Endometrium (tissue), 2 donors: ENCODE results near the gene TFEB.

Source experiments
- FAIRE-seq: peaks from 2 replicates; lab custom pipeline; 2012; peaks lifted over from hg19 to GRCh38; lab: Jason Lieb, UNC
- donor health status: control.
- donor health status: control.

The TFEB gene

DNA sequence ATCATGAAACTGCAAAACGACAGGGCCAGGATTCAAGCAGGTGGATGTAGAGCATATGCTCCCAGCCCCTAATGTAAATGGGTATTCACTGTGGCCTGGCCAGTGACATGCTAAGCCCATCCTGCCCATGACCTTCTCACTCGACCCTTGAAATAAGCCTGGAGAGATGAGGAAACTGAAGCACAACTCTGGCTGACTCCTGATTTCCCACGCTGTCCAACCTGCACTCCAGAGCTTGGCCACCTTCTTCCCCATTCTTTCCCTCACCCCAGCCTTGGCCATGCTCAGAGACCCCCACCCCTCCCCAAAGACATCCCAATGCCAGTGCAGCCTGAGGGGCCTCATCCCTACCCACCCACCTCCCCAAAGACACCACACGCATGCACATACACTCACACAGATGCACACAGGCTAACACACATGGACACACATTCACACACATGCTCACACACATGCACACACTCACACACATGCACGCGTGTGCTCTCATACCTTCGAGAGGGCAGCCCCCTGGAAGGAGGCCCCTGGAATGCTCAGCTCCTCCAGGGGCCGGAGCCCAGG lies 12.4 kb downstream of the TFEB start:
- no peak for FAIRE-seq

DNA sequence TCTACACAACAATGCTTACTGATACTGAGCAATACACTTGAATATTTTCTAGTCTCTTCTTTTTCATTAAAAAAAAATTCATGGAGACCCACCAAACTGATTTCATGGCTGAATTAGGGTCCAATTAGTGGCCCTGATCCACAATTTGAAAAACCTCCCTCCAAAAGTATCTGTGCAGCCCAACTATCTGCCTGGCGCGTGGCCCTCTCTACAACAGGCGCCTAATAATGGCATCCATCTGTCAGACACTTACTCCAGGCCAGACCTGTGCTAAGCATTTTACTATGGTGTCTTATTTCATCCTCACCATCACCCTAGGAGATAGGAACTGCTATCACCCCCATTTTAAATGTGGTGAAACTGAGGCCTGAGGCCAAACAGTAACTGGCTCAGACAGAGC lies 14.0 kb downstream of the TFEB start:
- no peak for FAIRE-seq

DNA sequence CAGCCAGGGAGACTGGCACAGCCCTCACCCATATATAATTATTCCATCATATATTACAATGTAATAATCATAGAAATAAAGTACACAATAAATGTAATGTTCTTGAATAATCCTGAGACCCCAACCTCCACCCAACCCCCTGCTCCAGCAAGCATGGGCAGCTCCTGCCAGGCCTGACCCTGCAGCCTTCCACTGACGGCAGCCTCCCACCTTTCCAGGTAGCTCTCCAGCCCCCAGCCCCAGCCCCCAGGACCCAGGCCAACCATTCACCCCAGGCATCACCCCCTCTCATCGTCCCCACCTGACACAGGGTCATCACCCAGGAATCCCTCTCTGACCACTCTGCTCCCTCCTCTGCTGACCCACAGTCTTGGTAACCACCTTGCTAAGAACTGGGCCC lies 14.6 kb downstream of the TFEB start:
- no peak for FAIRE-seq

DNA sequence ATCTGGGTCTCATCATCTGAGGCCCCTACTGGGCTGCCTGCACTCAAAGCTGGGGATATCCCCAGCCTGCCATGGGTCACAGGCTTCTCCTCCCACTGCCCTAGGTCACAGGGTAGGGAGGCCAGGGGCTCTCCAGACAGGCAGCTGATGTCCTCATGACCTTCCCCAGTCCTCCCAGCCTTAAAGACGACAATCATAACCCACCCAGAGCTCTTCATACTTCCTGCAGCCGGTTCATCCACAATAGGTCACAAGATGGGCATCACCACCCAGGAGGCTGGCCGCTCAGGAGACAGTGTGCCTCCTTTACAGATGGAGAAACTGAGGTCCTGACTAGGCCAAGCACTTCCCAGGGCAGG lies 15.2 kb downstream of the TFEB start:
- no peak for FAIRE-seq

DNA sequence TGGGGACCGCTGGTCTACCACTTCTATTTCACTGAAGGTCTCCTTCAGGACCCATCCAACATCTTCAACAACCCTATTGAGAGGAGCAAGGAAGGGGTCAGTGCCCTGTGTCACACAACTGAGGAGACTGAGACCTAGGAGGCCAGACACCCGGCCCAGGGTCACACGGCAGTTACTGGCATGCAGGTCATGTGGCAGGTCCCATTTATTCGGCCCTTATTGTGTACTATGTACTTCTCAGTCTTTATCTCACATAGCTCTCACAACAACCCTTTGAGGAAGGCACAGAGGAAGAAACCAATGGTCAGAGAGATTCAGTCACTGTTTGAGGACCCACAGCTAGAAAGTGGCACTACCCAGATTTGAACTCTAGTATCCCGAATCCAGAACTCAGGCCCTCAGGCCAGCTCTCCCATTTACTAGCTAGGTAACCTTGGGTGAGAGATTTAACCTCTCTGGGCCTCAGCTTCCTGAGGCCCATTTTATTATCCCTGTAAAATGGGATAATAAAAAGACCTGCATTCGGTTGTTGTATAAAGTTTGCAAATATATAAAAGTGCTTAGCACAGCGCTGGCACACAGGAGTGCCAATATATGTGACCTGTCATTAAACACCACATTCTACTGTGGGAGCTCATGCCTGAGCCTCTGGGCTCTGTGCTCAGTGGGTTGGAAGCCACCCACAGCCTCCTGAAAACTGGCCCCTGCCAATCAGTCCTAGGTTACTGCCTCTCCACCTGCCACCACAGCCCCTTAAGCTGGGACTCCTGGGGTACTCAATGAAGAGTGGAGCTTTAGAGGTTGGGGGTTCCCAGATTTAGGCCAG lies 15.8 kb downstream of the TFEB start:
- FAIRE-seq: no peak

DNA sequence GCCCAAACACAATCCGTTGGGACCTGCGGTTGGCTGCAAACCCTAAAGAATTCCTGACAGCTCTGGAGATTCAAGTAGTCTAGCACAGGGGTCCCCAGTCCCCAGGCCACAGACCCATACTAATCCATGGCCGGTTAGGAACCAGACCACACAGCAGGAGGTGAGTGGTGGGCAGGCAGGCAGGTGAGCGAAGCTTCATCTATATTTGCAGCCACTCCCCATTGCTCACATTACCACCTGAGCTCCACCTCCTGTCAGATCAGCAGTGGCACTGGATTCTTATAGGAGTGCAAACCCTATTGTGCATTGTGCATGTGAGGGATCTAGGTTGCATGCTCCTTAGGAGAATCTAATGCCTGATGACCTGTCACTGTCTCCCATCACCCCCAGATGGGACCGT lies 16.6 kb downstream of the TFEB start:
- no peak for FAIRE-seq

DNA sequence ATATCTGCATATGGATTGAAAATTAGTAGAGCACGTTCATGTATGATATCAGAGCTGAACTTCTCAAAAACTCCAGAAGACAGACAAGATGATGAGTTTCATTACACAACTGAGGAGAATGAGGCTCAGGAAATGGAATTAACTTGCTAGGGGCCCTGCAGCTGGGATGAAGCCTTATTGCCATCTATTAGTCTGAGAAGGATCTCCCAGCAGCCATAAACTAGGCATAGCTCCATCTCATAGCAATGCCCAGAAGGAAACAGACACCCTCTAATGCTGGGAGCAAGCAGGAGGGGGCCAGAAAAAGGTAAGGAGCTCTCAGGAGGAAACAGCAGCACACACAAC lies 18.0 kb downstream of the TFEB start:
- no peak for FAIRE-seq

DNA sequence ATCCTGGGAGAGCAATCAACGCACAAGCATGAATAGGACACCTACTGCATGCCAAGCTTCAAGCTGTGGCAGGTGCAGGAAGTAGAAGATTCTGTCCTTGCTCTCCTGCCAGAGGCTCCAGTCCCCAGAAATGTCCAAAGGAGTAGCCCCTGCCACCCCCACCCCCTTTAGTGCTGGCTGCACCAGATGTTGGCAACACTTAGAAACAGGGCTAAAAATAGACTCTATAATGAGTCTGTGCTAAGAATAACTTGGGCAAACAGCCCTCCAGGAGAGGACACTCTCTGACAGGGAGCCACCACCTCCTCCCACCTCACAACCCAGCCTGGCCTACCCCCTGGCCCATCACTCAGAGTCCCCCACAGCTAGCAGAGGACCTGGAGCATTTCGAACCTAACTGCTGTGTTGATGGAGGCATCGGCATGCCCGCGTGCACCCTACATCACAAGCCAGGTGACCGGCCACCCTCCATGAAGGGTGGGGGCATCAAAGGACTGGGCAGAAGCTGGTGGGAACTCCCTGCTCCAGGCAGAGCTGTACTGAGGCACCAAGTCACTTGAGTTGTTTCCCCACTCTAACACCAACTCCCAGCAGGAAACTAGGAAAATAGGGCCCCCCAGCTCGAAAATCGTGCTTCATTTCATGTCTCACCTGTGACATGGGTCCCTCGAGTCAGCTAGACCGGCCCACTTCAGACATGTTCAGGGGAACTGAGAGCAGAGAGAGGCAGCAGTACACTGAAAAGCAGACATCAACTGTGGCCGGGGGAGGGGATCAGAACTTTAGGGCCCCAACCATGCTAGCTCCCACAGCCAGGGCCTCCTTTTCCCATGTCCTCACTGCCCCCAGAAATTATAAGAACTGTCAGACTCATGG lies 18.7 kb downstream of the TFEB start:
- no peak for FAIRE-seq

DNA sequence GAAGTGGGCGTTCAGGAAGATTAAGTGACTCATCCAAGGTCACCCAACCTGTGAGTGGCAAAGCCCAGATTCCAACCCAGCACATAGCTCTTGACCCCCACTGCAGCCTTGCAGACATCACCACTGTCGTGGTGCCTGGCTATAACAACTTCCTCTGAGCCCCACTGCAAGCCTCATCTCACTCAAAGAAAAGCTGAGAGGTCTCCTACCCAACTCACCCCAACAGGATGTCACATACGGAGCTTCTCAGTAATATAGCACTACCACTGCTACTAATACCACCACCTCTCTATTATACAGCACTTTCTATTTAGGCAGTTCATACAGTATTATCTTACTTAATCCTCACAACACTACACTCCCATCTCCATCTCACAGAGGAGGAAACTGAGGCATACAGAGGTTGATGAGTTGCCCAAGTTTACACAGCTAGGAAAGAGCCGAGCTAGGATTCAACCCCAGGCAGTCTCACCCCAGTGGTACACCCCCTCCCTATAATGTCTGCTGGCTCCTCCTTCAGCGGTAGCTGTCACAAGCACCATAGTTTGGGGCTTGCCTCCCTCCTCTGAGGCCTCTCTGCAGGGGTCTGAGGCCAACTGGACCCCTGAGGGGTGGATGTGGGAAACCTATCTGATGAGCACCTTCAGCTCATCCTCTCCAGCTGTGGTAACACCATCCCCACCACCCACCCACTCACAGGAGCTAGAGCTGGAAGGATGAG lies 19.5 kb downstream of the TFEB start:
- no peak for FAIRE-seq

DNA sequence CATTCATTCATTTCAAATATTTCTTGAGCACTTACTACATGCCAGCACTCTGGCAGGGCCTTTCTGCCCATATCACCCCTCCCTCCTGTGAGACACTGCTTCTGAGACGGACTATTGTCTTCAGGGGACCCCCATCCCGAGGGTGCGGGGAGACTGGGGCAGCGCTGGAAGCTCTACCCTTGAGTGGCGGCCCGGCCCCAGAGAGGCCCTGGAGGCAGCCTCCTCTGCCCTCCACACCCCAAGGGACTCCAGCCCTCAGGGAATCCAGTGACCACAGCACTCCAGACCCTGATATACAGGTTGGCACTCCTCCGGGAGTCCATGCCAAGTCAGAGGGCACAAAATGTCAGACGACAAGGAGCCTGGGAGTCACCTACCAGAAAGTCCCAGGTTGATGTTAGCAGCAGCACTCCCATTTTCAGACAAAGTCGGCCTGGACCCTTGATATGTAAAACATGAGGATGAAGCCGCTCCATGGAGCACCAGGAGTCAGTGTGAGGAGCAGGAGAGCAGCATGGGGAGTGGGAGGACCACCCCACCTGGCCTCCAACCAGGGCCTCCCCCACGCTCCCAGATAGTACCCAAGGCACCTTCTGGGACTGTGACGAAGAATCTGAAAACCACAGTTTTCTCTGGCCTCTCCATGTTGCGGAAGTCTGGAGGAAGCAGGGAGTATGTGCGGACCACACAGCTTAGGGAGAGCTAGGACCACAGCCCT lies 20.7 kb downstream of the TFEB start:
- FAIRE-seq: no peak

DNA sequence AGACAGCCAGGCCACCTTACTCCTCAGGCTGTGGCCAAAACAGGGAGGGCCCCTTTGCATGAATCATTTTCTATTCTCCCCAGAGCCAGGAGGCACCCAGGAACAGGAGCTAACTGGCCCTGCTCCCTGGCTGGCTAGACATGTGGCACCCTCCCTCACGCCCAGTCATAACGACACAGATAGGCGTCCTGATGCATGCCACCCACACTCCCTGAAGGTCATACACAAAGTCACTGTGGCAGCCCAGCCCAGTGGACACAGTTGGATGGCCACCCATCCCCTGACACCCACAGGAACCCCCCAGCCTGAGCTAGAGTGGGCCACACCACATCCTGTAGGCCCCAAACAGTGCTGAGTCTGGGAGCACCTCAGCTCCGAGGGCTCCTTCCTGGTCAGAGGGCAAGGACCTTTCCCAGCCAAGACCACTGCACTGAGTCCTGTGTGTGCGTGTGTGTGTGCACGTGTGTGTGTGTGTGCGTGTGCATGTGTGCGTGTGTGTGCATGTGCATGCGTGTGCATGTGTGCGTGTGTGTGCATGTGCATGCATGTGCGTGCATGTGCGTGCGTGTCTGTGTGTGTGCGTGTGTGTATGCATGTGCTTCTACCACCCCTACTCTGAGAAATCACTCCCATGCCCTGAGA lies 21.6 kb downstream of the TFEB start:
- no peak for FAIRE-seq

DNA sequence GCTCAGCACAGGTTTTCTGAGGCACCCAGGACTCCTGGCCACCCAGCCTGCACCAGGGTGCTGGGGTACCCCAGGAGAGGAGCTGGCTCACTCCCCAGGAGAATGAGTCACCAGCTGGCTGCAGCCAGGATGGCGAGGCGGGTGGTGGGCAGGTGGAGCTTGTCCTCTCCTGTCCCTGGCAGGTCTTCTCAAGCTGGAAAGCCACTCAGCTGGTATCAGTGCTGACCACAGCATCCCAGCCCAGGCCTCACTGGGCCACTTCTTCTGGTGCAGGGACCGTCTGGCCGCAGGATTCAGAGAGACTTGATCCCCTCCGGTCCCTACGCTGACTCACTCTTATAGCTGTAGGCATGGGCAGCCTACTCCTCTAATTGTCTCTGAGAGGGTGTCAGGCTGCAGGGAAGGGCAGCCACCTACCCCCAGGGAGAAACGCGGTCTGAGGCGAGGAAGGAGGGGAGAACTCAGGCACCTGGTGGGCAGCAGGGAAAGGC lies 22.2 kb downstream of the TFEB start:
- FAIRE-seq: no peak

DNA sequence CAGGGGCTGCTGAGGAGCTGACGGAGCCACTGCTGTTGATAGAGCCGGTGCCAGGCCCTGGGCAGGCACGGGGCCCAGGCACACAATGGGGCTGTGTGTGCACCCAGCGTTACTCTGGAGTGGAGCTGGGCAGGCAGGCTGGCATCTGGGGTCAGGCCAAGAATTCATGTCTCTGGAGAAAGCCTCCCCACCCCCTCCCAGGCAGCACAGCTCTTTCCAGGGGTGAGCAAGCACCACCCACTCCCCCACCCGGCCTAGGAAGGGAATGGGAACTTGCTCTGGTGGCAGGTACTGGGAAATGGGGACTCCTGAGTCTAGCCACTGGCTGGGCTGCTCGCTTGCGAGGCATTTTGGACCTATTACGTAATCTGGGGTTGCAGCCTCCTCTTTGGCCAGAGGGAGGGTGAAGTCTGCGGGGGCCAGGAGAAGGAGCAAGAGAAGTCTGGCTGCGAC lies 22.7 kb downstream of the TFEB start:
- no peak for FAIRE-seq

DNA sequence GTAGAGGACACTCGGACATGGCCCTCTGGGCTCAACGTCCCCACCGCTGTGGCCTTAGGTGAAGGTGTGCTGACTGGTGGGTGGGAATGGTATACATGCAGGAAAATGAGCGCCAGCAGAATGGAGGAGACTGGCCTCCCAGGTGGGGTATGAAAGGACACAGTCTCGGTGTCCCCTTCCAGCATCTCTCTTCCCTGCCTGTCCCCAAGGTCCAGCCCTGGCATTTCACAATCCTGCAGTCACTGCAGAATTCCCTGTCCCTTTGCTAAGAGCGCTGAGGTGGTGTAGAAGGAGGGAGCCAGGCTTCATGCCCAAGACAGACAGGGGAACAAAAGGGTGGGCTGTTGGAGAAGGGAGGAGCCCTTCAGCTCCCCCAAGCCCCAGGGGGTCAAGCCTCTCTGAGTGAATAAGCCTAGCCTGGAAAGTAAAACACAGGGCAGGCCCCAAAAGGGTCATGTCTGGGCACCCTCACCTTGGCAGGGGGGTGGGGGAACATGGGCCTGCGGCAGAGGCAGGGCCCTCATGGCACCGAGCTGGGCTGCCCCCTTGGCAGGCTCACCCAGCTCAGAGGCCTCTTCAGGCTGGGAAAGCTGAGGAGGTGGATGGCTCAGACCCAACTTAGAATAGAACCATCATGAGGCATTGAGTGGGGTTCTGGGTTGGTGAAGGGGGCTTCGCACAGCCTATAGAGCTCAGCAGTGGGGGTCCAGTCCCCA lies 23.9 kb downstream of the TFEB start:
- FAIRE-seq: no peak

DNA sequence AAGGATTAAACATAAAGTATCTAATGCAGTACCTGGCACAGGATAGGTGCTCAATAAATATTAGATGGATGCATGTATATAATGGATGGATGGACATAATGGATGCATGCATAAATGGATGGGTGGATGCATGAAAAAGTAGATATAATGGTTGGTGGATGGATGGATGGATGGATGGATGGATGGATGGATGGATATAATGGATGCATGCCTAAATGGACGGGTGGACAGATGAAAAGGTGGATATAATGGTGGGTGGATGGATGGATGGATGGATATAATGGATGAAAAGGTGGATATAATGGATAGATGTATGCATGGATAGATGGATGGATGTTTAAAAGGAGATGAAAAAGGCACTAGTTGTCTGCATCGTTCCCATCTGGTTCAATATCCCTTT lies 26.0 kb downstream of the TFEB start:
- no peak for FAIRE-seq

DNA sequence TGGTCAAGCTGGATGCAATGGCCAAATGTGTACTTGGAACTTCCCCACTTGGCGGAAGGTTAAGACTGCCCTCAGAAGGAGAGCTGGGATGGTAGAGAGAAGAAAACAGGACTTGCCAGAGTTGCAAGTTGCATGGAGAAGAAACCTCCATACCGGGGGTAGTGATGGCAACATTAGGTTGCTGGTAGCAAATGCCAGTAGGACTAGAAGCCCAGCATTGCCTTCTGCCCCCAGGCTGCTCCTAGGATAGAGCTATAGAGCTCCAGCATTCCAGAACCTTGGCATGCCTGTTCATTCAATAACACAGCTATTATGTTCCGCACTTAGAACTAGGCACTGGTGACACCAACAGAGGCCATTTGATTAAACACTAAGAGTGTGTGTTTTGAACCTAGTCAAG lies 26.6 kb downstream of the TFEB start:
- no peak for FAIRE-seq

DNA sequence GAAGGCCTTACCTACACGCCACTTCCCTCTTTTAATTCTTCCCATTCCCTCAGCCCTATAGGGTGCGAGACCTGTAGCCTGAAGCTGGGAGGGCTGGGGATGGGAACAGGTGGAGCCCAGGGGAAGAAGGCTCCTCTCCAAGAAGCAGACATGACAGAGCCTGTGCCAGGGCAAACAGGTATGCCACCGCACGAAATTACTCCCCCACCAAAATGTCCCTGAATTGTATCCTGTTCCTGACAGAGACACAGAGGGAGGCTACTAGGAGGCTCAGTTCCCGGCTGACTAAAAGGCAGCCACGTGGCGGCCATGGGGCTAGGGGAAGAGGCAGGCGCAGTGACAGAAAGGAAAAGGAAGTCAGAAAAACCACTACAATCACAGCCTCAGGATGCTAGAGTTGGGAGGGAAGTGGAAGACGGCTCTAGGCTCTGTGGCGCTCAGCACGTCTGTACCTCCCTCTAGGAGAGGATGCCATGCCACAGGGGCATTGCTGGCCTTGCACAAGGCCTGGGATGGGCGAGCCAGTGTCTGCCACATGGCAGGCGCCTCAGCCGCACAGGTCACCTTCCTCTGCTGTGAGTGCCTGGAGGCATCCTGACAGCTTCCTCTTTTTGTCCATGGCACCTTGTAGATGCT lies 27.7 kb downstream of the TFEB start:
- FAIRE-seq: no peak

DNA sequence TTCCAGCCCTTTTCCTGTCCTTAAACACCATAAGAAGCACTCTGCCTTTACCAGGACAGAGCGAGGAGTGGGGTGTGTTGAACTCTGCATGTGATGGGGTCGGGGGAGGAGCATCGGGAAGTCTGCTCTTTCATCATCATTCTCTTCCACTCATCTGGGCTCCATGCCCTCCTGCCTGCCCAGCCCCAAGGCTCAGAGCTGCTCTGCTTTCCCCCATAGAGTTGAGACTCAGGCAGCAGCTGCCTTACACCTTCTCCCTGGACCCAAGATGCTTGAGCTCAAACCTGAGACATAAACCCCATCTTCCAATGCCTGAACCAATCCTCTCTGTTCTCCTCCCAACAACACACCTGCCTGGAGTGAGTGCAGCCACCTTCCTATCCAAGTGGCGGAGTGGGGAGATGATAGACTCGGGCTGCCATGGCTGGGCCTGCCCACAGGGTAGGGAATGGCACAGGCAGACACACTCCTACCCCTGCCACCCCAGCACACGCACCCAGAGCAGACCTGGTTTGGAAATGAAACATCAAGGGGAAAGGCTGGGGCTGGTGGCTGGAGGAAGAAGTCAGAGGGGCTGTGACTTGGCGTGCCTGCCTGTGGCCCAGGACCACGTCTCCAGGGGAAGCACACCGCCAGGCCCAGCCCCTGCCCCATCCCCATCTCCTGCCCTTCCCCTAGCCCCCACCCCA lies 28.4 kb downstream of the TFEB start:
- no peak for FAIRE-seq
